Spleen (tissue), 11 donors: Measurements from ENCODE around the gene RET. TPM values are rescaled to one million over a fixed set of nuclear protein-coding genes. Genes with fewer than 3 reads are reported as not detected.
A peak's percentile ranks its signal among the peaks of the same experiment; 100 is the strongest.

Experiments used
- DNase-seq: peaks from one replicate; pipeline ENCODE4 v3.0.0-alpha.2; 2020
- H3K27ac ChIP-seq, 8 donors: fragments of 200-600 bp; sonication (generic) in 7 of 8; 1 replicate in 4 of 8; 2 replicates in 4 of 8; pipeline versions ENCODE4 v1.5.0 to v1.8.0; 2016 to 2021; ENCODE audit warnings: inconsistent platforms in 4 of 8, mild to moderate bottlenecking in 4 of 8, moderate library complexity in 1 of 8
- H3K27me3 ChIP-seq, 7 donors: fragments of 200-600 bp; sonication (generic) in 6 of 7; replicated peaks in 1 of 7; 1 replicate in 4 of 7; 2 replicates in 3 of 7; pipeline versions ENCODE4 v1.5.0 to v1.8.0; 2016 to 2021; ENCODE audit warnings: inconsistent platforms in 3 of 7, mild to moderate bottlenecking in 1 of 7
- H3K36me3 ChIP-seq, 6 donors: fragments of 200-600 bp; sonication (generic) in 5 of 6; 1 replicate in 4 of 6; 2 replicates in 2 of 6; pipeline versions ENCODE4 v1.5.0 to v1.8.0; 2016 to 2021; ENCODE audit warnings: inconsistent platforms in 2 of 6
- H3K4me1 ChIP-seq, 6 donors: fragments of 200-600 bp; sonication (generic) in 5 of 6; 1 replicate in 3 of 6; 2 replicates in 3 of 6; pipeline versions ENCODE4 v1.5.0 to v1.8.0; 2016 to 2021; ENCODE audit warnings: inconsistent platforms in 3 of 6
- H3K4me3 ChIP-seq, 8 donors: fragments of 200-600 bp; sonication (generic) in 7 of 8; 1 replicate in 4 of 8; 2 replicates in 4 of 8; pipeline versions ENCODE4 v1.5.0 to v1.8.0; 2016 to 2021; ENCODE audit warnings: inconsistent platforms in 4 of 8, mild to moderate bottlenecking in 4 of 8, moderate library complexity in 2 of 8
- H3K9me3 ChIP-seq, 8 donors: fragments of 200-600 bp; sonication (generic) in 7 of 8; 1 replicate in 4 of 8; 2 replicates in 4 of 8; pipeline versions ENCODE4 v1.5.0 to v1.8.0; 2016 to 2021; ENCODE audit warnings: inconsistent platforms in 4 of 8
- POLR2A ChIP-seq, 3 donors: fragments of 450-650 bp; IDR thresholded peaks; one replicate each; pipeline ENCODE4 v1.5.1; 2017; ENCODE audit warnings: antibody characterized with exemption in 3 of 3, mild to moderate bottlenecking in 1 of 3
- POLR2AphosphoS5 ChIP-seq, 3 donors: sonication (generic); formaldehyde crosslinking; IDR thresholded peaks; one replicate each; pipeline ENCODE4 v1.5.1; 2017; ENCODE audit warnings: antibody characterized with exemption in 3 of 3
- WGBS, 5 donors: extraction: QIAGEN DNeasy Blood & Tissue Kit in 3 of 5; methylation state at CpG; one replicate each; pipeline versions ENCODE4 v1.1.5 to v1.1.7; 2013 to 2018; 5-methylcytosine and 5-hydroxymethylcytosine counted together
- intact Hi-C: fragments of 100-400 bp; cut with DNase I; formaldehyde crosslinking; loops from one replicate; pipeline ENCODE4 v1.15.0; 2023; ENCODE audit warnings: low total_unique reads
- polyA plus RNA-seq, 3 donors: library from polyadenylated mRNA; stranded (reverse); fragments of 200-250 nt; gene quantifications; one replicate each; pipeline ENCODE4 v1.2.1, GENCODE V29; 2013
- total RNA-seq, 7 donors: library from RNA; depleted of rRNA in 3 of 7; stranded (reverse); fragments of >200 nt in 3 of 7; fragmentation: NEBNext Ultra II Directional in 4 of 7; extraction: Animal tissue kit (Norgen Biotek cat#: 25700) in 4 of 7; gene quantifications; one replicate each; pipeline versions ENCODE4 v1.1.0 to v1.2.1, GENCODE V29; 2016 to 2021
- TF ChIP-seq, protein P1 (sequence below), 11 experiments: fragments of 200-600 bp in 7 of 11; fragments of 450-650 bp in 4 of 11; sonication (generic) in 4 of 11; IDR thresholded peaks in 8 of 11; conservative IDR thresholded peaks in 3 of 11; 1 replicate in 7 of 11; 2 replicates in 4 of 11; pipeline versions ENCODE4 v1.4.0 to v1.8.0; 2016 to 2021; ENCODE audit warnings: antibody characterized with exemption in 11 of 11, inconsistent platforms in 4 of 11, mild to moderate bottlenecking in 1 of 11
- donor health status: healthy with polysubstance abuse.
- donor health status: DM: no; HTN: no; CAD: no; lungs with moderate emphysema.
- donor health status: DM: no; HTN: no; CAD: no.
- donor health status: Bipolar disorder and iron deficiency.
- donor health status: healthy.
- donor health status: DM: no; HTN: no; CAD: no.
- donor health status: DM: yes; HTN: yes; CAD: no.

RET gene
- total and polyA plus RNA-seq, 10 donors: 0.02 to 0.54 (median 0.31) TPM; not detected in 2

DNA sequence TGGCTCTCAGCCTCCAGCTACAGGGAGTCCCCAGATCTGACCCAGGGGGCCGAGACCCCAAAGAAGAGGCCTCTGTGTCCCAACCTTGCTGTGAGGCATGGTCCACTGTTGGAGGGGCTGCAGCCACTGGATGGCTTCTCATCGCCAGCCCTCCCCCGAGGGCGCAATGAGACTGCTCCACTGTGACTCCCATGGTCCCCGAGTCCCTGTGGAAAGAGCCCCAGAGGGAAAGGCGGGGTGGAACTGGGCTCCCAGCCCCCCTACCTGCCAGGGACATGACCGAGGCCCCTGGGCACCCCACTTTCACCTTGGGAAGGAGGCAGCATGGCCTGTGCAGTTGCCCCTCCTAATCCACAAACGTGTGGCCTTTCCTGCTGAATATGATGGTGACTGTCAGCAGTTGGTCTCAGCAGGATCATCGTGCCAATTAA lies 33.5 kb upstream of the RET start:
- WGBS, 5 donors: 72 to 85% (median 81%) methylated on average over 7 to 9 of the region's 9 CpGs

DNA sequence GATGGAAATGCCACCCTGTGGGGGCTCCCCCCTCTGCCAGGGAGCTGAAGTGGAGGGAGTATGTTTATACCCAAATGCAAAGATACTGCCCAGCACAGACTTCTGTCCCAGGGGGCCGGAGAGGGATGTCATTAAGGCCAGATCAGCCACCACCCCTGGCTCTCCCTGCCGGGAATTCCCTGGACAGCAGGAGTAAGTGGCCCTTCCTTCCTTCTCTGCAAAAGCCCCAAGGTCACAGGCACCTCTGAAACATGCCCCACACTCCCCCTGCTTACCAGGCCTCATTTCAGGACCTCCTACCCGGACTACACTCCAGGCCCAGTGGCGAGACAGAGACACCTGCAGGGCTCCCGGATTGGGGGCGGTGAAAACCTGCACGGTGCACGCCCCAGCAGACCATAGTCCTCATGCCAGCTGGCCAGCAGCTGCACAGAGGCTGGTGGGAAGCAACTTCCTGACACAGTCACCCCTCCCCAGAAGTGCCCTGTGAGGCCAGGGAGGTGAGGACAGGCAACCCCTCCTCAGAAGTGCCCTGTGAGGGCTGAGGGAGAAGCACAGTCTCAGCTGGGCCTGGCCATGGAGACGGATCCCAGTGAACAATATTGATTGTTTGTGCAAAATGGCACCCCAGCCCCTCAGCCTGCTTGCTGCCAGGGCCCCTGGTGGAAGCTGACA lies 33.0 kb upstream of the RET start:
- H3K4me1 ChIP-seq: peaks cover 0 to 17% (median 6%) of the 10 kb centered on the region in 6 donors
- no peaks in the 10 kb centered on the region for H3K36me3 ChIP-seq
- H3K4me3 ChIP-seq: no peak overlapping the region
- peaks cover 0 to 6% (median 0%) of the 10 kb centered on the region in 7 donors for H3K27me3 ChIP-seq
- 55 to 69% (median 62%) methylated on average over 9 of the region's 9 CpGs for WGBS, 5 donors
- DNase-seq: peak; percentile 67
- no peak overlapping the region for H3K27ac ChIP-seq
- TF ChIP-seq, protein P1, sequence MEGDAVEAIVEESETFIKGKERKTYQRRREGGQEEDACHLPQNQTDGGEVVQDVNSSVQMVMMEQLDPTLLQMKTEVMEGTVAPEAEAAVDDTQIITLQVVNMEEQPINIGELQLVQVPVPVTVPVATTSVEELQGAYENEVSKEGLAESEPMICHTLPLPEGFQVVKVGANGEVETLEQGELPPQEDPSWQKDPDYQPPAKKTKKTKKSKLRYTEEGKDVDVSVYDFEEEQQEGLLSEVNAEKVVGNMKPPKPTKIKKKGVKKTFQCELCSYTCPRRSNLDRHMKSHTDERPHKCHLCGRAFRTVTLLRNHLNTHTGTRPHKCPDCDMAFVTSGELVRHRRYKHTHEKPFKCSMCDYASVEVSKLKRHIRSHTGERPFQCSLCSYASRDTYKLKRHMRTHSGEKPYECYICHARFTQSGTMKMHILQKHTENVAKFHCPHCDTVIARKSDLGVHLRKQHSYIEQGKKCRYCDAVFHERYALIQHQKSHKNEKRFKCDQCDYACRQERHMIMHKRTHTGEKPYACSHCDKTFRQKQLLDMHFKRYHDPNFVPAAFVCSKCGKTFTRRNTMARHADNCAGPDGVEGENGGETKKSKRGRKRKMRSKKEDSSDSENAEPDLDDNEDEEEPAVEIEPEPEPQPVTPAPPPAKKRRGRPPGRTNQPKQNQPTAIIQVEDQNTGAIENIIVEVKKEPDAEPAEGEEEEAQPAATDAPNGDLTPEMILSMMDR (IDR thresholded peaks at IDR 0.05 in 8 of 11, conservative IDR thresholded peaks at IDR 0.05 in 3 of 11): no peak
- no peak for TF ChIP-seq POLR2AphosphoS5 (IDR thresholded peaks at IDR 0.05)
- TF ChIP-seq POLR2A (IDR thresholded peaks at IDR 0.05): no peak
- no peaks in the 10 kb centered on the region for H3K9me3 ChIP-seq
- intact Hi-C loops: no loop called here

More for the DNA sequence above, 33.5 kb upstream of the RET start:
- H3K27ac ChIP-seq: no peak overlapping the region
- peaks cover 0 to under 1% (median 0%) of the 10 kb centered on the region in 7 donors for H3K27me3 ChIP-seq
- H3K9me3 ChIP-seq: no peaks in the 10 kb centered on the region
- DNase-seq: no peak
- H3K4me1 ChIP-seq: peaks cover 0 to 17% (median 6%) of the 10 kb centered on the region in 6 donors
- intact Hi-C loops: no loop called here
- TF ChIP-seq POLR2AphosphoS5 (IDR thresholded peaks at IDR 0.05): no peak
- TF ChIP-seq, protein P1 (IDR thresholded peaks at IDR 0.05 in 8 of 11, conservative IDR thresholded peaks at IDR 0.05 in 3 of 11): no peak
- no peak for TF ChIP-seq POLR2A (IDR thresholded peaks at IDR 0.05)
- H3K36me3 ChIP-seq: no peaks in the 10 kb centered on the region
- no peak overlapping the region for H3K4me3 ChIP-seq

DNA sequence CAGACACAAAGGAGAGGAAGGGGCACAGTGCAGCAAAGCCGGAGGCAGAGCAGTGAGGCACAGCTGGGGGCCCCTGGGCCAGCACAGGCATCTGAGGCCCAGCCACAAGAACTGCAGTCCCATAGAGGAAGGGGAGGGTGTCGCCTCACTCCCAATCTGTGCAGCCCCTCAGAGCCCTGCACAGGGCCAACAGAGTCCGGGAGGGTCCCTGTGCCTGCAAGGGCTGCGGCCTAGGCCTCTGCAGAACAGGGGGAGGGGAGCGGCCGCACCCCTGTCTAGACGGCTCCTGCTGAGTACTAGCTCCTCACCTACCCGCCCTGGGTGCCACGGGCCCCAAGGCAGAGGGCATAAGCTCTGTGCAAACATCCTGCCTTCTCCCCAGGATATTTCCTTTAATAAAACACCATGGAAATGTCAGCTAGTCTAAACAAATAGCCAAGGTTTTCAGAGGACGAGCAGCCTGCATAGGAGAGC lies 32.4 kb upstream of the RET start:
- Histone ChIP-seq H3K36me3 (no peaks in the 10 kb centered on the region), H3K9me3 (no peaks in the 10 kb centered on the region), H3K4me1 (peaks cover 0 to 17% (median 6%) of the 10 kb centered on the region in 6 donors), H3K27me3 (peaks cover 0 to 12% (median 0%) of the 10 kb centered on the region in 7 donors), H3K4me3 (no peak overlapping the region), H3K27ac (no peak overlapping the region)
- intact Hi-C loops: no loop called here
- TF ChIP-seq, protein P1 (IDR thresholded peaks at IDR 0.05 in 8 of 11, conservative IDR thresholded peaks at IDR 0.05 in 3 of 11): no peak
- no peak for TF ChIP-seq POLR2AphosphoS5 (IDR thresholded peaks at IDR 0.05)
- no peak for TF ChIP-seq POLR2A (IDR thresholded peaks at IDR 0.05)
- 72 to 84% (median 75%) methylated on average over 7 to 10 of the region's 10 CpGs for WGBS, 5 donors
- DNase-seq: no peak

DNA sequence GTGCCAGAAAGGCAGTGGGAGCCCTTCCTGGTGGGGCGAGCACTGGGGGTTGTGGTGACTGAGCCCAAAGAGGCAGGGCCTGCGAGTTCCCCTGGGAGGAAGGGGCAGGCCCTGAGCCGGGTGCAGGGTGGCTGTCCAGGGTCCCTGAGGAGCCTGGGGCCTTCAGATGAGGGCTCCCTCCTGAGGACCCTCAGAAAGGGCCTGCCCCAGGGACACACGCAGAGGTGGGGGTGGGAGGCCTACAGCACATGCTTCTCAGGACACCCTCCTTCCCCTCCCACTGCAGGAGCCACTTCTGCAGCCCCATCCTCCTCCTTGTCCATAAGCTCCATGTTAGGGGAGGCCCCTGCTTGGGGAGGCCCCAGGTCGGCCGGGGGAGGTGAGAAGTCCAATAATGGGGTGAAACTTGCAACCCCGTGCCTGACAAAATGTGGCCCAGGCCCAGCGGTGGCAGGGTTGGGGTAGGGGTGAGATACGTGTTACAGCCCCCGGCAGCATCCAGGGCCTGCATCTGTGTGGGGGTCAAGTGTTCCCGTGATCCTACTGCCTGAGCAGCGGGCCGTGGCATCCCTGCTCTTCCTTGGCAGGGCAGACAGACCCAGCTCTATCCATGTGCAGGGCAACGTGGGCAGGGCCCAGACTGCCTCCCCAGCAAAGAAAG lies 31.8 kb upstream of the RET start:
- Histone ChIP-seq H3K4me3 (no peak overlapping the region), H3K27me3 (peaks cover 0 to 15% (median 0%) of the 10 kb centered on the region in 7 donors), H3K36me3 (no peaks in the 10 kb centered on the region), H3K4me1 (peaks cover 0 to 17% (median 6%) of the 10 kb centered on the region in 6 donors), H3K27ac (no peak overlapping the region), H3K9me3 (no peaks in the 10 kb centered on the region)
- 68 to 85% (median 79%) methylated on average over 9 to 14 of the region's 14 CpGs for WGBS, 5 donors
- intact Hi-C loops: no loop called here
- peak; percentile 72 for DNase-seq
- TF ChIP-seq, protein P1 (IDR thresholded peaks at IDR 0.05 in 8 of 11, conservative IDR thresholded peaks at IDR 0.05 in 3 of 11): no peak
- TF ChIP-seq POLR2AphosphoS5 (IDR thresholded peaks at IDR 0.05) (no peak), POLR2A (IDR thresholded peaks at IDR 0.05) (no peak)
